Measurements from ENCODE around the gene TSPAN15. TPM values are rescaled to one million over a fixed set of nuclear protein-coding genes. Genes with fewer than 3 reads are reported as not detected.
A peak's percentile ranks its signal among the peaks of the same experiment; 100 is the strongest.

The TSPAN15 gene
- 10 to 100 TPM; 44.6 to 45.6 TPM for total RNA-seq
- long read RNA-seq, donor 1, transcript TSPAN15-201 (8 exons, 1,698 nt) = major isoform, 14 of 23 reads
- long read RNA-seq, donor 1, partial matches to known transcripts = 0 of 23 reads
- long read RNA-seq, donor 1, other reads (novel, unspliced or antisense) = 8 of 23 reads
- long read RNA-seq, donor 2, transcript TSPAN15-201 (8 exons, 1,698 nt) = major isoform, 72 of 93 reads
- long read RNA-seq, donor 2, partial matches to known transcripts = 5 of 93 reads
- long read RNA-seq, donor 2, other reads (novel, unspliced or antisense) = 16 of 93 reads

DNA sequence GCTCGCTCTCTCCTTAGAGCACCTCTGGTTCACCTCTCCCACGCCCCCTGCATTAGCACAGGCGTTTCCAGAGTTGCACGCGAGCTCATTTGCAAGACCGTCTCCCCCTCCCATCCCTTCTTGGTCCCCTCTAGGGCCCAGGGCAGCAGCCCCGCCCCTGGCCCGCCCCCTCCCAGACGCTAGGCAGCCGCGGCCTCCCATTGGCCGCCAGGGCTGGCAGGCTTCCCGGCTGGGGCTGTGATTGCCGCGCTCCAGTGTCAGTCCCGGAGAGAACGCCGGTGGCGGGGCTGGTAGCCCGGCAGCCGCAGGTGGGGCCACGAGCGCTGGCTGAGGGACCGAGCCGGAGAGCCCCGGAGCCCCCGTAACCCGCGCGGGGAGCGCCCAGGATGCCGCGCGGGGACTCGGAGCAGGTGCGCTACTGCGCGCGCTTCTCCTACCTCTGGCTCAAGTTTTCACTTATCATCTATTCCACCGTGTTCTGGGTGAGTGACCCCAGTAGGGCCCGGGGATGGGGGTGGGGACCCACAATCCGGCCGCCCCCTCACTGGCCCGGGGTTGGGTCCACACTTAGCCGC lies at the start of gene TSPAN15:
Gene TSPAN15, plus strand, starts transcription at position 257 of the 575 bp plus-strand sequence. Its CDS starts 130 bp downstream, at position 387.
- intact Hi-C loops (cut with DNase I) = loop anchor here in 1 of 2 donors (5.0 kb wide), 1 partner anchor 36 kb away; no protein-coding TSS in a partner anchor
- peak; percentile 95 for DNase-seq (ENCODE audit: low spot score)

DNA sequence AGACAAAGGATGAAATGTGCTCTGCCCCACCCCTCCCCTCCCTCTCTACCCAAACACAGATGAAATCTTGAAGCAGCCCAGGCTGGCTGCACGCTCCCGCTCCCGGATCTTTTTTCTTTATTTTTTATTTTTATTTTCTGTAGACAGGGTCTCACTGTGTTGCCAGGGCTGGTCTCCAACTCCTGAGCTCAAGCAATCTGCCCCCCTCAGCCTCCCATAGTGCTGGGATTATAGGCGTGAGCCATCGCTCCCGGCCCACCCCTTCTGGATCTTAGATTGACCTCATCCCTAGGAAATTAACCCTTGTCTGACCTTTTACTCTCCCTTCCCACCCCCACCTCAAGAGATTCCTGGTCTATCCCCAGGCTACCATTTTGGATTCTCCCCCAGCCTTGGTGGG lies 48.9 kb upstream of the TSPAN15 start:
- DNase-seq (ENCODE audit: low spot score) = no peak
- intact Hi-C loops (cut with DNase I) = no loop called here

DNA sequence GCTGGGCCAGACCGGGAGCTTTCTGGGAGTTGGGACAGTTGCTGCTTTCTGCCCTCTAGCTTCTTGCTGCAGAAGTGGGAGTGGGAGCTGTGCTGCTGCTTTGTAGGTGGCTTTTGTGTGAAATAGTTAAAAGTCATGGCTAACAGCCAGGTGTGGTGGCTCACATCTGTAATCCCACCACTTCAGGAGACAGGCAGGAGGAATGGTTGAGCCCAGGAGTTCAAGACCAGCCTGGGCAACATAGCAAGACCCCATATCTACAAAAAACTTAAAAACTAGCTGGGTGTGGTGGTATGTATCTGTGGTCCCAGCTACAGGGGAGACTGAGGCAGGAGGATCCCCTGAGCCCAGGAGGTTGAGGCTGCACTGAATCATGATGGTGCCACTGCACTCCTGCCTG lies 48.2 kb upstream of the TSPAN15 start:
- intact Hi-C loops (cut with DNase I) = no loop called here

DNA sequence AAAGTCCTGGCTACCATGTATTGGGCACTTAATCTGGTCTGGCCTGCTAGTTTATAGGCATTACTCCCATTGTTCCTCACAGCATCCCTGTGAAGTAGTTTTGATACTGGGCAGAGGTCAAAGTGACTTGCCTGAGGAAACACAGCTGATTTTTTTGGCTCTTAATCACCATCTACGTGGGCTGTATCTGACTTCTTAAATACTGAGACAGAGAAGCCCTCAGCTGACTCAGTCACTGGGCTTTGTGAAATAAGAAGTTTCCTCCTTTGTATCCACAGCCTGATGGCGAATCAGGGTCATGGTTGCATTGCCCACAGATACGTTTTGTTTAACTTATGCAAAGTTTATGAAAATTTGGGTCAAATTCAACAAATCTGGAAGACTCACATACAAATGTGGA lies 47.7 kb upstream of the TSPAN15 start:
- intact Hi-C loops (cut with DNase I) = no loop called here
- no peak for DNase-seq (ENCODE audit: low spot score)

More for the DNA sequence above, 48.2 kb upstream of the TSPAN15 start:
- no peak for DNase-seq (ENCODE audit: low spot score)

DNA sequence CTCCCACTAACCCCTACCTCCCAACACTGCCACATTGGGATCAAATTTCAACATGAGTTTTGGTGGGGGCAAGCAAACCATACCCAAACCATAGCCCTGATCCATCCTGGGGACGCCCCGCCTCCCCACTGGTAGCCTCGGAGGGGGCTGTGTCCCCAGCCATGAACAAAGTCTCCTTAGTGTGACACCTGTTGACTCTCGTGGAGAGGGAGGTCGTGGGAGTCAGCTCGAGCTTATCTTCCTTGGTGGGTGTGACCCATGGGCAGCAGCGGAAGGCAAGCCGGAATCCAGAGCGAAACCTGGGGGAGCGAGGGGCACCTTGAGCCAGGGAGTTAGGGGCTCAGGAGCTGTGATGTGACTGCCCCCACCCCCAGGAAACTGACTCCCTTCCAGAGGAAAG lies 46.5 kb upstream of the TSPAN15 start:
- intact Hi-C loops (cut with DNase I) = no loop called here

DNA sequence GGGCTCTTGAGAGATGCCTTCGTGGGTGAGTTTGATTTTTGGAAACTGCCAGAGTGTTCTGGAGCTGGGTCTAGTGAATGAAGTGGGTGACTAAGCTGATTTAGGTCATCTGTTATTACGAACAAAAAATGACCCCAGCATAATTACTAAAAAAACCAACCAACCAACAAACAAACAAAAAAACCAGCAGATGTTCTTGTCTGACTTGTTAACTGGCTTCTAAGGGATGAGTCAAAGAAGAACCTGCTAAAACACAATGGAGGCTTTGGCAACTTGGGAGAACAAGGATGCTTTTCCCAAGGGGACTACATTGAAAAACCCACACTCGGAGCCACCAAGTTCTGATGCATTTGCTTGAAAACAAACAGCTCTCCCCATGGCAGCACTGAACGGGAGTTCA lies 46.0 kb upstream of the TSPAN15 start:
- no peak for DNase-seq (ENCODE audit: low spot score)
- intact Hi-C loops (cut with DNase I) = no loop called here

More for the DNA sequence above, 46.5 kb upstream of the TSPAN15 start:
- no peak for DNase-seq (ENCODE audit: low spot score)

DNA sequence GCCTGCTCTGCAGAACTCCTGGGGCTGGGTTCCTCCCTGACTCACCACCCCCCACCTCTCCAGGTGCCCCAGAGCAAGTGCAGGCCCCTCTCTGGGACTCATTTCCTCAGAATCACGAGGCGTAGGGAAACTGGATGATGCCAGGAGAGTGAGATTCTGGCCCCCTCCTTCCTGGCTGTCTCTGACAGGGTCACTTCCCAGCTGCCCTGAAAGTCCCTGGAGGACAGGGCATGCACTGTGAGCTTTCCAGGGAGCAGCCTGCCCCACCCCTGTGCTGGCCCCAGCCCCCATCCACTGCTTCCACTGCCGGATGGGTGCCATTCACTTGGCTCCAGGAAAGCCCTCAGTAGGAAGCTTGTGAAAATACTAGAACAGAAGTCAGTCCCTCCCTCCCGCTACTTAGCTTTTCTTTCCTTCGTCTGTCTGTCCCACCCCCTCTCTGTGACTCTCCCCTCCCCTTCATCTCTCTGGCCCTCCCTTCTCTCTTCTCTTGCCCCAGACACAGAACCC lies 44.9 kb upstream of the TSPAN15 start:
- no peak for DNase-seq (ENCODE audit: low spot score)
- intact Hi-C loops (cut with DNase I) = no loop called here

DNA sequence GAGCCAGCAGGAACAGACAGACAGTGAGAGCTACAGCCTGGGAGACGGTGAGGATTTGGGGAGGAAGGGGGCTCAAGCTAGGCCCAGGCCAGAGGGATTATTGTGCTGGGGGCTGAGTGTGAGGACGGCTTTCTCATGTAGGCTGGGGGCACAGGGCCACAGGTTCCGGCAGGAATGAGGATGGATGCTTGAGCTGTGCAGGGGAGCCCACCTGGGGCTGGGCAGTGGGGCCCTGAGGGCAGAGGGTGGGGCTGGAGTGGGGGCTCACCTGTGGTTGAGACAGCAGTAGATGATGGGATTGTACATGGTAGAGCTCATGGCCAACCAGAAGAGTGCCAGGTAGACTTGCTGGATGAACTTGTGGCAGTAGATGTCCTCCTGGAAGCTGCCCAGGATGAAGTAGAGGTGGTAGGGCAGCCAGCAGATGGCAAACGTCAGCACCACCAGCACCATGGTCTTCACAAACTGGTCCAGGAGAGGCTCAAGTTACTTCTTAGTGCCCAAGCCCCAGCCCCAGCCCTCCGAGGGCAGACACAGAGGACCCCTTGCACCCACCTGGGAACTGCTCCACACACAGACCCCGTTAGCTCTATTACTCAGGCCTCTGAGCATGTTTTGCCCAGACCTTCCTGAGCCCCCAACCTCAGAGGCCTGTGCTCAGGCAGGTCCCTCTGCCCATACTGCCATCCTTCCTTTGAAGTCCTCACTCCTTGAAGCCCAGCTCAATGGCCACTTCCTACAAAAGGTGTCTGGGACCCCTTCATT lies 44.3 kb upstream of the TSPAN15 start:
- intact Hi-C loops (cut with DNase I) = no loop called here
- DNase-seq (ENCODE audit: low spot score) = no peak

DNA sequence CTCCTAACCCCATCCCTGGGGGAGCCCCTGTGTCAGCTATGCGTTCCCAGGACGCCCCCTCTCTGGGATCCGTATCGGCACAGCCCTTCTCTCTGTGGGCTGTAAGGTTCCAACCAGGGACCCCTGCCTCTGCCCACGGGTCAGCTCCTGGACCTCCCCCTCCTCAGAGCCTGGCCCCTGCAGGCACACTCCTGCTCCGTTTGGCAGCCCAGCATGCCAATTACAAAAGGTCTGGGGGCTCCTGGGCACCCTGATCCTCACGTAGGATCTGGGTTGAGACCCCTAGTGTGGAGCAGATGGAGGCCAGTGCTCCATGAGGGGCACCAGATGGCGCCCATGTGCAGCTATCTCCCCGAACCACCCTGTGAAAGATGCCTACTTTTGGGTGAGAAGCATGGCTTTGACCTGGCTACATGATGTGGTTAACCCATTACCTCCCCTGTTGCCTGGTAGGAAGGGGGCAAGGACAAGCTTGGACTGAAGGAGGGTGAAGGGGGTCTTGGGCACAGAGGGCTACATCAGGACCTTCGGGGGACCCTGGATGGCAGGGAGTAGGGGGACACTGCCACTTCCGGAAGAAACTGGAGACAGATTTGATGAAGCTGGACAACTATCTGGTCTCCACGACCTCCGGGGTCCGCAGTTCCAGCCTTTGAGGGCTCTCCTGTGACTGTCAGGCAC lies 43.5 kb upstream of the TSPAN15 start:
- no peak for DNase-seq (ENCODE audit: low spot score)
- intact Hi-C loops (cut with DNase I) = no loop called here

DNA sequence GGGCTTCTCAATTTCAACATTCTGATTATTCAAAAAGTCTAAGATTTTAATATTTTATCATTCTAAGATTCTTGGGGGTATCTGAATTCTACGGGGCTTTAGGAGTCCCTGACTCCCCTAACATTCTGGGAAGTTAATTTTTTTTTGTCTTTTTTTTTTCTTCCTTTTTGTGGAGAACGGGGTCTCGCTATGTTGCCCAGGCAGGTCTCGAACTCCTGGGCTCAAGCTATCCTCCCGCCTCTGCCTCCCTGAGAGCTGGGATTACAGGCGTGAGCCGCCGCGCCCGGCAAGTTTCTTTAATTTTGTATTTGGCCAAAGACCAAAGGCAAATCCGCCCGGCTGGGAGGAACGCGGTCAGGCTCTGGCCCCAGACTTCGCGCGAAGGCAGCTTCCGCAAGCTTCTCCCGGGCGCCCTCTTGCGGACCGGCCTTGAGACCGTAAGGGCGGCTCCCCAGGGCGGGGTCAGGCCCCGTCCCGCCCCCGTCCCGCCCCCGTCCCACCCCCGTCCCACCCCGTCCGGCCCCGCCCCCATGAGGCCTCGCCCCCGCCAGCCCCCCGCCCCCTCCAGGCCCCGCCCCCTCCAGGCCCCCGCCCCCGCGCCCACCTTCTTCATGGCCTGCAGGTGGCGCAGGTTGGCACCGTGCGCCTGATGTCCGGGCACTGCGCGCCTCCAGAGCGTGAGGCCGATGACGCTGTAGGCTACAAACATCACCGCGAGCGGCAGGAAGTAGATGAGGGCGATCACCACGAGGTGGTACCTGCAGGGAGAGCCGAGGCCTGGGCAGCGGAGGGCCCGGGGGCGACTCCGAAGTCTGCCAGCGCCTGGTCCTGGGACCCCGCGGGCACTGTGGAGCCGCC lies 42.7 kb upstream of the TSPAN15 start:
- peak; percentile 99 for DNase-seq (ENCODE audit: low spot score)
- intact Hi-C loops (cut with DNase I) = no loop called here

DNA sequence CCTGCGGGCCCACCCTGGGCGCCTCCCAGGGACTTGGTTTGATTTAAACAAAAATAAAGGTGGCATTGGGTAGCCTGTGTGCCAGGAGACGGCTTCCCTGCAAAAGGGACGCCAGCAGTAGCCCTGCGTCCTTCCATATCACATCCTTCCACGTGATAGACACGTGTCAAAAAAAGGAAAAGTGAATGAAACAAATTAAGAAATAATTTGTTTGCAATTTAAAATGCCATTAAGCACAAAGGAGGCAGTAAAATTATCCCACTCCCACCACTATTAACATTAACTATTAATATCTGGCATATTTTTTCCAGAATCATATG lies 42.1 kb upstream of the TSPAN15 start:
- peak; percentile 81 for DNase-seq (ENCODE audit: low spot score)
- intact Hi-C loops (cut with DNase I) = no loop called here

DNA sequence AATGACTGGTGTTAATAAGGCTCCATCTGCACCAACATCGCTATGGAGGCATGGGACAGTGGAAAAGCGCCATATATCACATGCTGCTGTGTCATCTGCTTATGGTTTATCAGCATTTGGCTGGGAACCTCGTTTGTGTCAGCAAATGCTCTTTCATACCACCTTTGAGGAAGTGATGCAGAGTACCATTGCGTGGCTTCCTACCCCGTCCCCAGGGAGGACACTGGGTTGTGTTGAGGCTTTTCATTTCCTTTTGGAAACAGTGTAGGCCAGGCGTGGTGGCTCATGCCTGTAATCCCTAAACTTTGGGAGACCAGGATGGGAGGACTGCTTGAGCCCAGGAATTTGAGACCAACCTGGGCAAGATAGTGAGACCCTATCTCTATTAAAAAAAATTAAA lies 41.3 kb upstream of the TSPAN15 start:
- intact Hi-C loops (cut with DNase I) = loop anchor here in 1 of 2 donors (10.0 kb wide), 1 partner anchor 225 kb away; the partner anchor contains the start of gene FAM241B
- peak; percentile 76 for DNase-seq (ENCODE audit: low spot score)

DNA sequence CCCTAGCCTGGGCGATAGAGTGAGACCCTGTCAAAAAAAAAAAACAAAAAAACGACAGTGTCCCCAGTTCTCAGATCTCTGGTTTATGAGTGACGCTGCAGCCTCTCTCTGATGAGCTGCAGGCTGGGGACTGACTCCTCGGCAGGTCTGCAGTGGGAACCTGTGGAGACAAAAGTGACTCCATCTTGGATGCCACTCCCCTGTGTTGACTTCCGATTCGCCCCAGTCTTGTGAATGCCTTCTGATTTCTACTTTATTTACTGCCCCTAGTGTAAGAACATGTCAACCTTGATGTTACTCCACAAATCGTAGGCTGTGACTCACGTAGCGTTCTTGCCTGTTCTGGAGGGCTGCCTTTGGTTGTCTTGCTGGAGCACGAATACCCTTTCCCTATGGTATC lies 40.8 kb upstream of the TSPAN15 start:
- peak; percentile 63 for DNase-seq (ENCODE audit: low spot score)
- intact Hi-C loops (cut with DNase I) = loop anchor here in 1 of 2 donors (10.0 kb wide), 1 partner anchor 224 kb away; the partner anchor contains the start of gene FAM241B

DNA sequence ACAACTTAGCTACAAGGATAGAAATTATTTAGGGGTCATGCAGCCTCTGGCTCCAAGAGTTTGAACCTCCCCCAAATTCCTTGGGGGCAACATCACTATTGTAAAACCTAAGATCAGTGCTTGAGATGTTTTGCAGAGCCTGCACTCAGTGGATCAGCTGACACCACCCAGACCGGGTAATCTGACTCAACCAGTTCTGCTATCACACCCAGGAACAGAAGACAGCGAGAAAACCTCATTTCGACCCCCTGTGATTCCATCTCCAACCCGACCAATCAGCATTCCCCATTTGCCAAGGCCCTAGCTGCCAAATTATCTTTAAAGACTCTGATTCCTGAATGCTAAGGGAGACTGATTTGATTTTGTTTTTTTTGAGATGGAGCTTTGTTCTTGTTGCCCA lies 39.8 kb upstream of the TSPAN15 start:
- peak; percentile 15 for DNase-seq (ENCODE audit: low spot score)
- intact Hi-C loops (cut with DNase I) = loop anchor here in 1 of 2 donors (10.0 kb wide), 1 partner anchor 223 kb away; the partner anchor contains the start of gene FAM241B

DNA sequence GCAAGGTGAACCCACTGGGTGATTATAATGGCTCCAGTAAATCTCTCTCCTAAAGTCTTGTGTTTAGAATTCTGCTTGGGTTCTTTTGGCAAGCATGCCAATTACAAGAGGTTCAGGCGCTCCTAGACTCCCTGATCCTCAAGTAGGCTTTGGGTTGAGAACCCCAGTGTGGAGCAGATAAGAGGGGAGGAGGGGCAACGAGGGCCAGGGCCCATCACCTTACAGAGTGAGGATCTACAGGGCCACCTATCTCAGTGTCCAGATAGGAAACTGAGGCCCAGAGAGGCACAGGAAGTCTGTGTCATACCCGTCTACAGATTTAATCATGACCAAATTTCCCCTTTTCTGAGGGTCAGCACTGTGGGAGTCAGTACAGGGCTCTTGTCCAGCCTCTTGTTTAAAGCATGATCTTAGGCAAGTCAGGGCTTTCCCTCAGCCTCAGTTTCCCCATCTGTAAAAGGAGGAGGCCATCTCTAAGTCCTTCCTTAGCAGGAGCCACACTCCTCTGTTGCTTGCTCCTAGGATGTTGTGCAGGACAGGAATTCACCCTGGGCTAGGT lies 39.0 kb upstream of the TSPAN15 start:
- peak; percentile 14 for DNase-seq (ENCODE audit: low spot score)
- intact Hi-C loops (cut with DNase I) = loop anchor here in 1 of 2 donors (10.0 kb wide), 1 partner anchor 222 kb away; the partner anchor contains the start of gene FAM241B

DNA sequence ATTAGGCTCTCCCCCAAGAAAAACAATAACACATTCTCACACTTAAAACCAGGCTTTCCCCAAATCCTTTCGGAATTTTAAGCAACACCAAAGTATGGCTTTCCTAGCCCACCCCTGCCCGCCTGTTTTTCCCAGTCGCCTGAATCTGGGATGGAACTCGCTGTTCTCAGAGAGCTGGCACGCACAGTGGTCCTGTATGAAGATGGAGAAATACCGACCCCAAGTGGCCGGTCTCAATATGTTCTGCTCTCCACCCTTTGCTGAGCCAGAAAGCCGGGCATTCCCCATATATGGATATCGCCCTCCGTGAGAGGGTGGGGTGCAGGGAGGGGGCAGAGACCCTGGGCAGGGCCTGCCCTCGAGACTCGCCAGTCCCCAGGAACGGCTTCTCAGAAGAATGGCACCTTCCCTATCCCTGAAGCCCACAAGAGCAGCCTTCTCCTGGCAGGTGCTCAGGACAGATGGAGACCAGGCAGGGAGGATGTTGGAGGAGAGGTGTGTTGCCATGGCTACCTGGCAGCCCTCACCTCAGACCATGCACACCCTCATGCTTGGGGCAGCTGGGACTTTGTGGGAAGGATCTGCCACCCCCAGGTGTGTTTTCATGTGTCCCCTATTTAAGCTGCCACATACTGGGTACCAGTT lies 37.9 kb upstream of the TSPAN15 start:
- intact Hi-C loops (cut with DNase I) = loop anchor here in 1 of 2 donors (10.0 kb wide), 1 partner anchor 221 kb away; the partner anchor contains the start of gene FAM241B

More for the DNA sequence above, 37.9 kb upstream of the TSPAN15 start:
- DNase-seq (ENCODE audit: low spot score) = peak; percentile 88
